ENCODE data around the gene FAM181A.

GRCh38 chr14:93921001-93921806 is 5.9 kb upstream of the FAM181A start:
- TF ChIP-seq EZH2phosphoT487 (conservative IDR thresholded peaks at IDR 0.05; ENCODE audit: low read length) (no peak), CTCF (IDR thresholded peaks at IDR 0.05; ENCODE audit: insufficient read depth, low read length, poor library complexity, severe bottlenecking) (no peak)
